Measurements from ENCODE around the gene GRK5. TPM values are rescaled to one million over a fixed set of nuclear protein-coding genes. Genes with fewer than 3 reads are reported as not detected.
A peak's percentile ranks its signal among the peaks of the same experiment; 100 is the strongest.

The GRK5 gene
- total RNA-seq, 4 donors from 2014 or later: 9.2 to 27.3 (median 15.0) TPM

DNA sequence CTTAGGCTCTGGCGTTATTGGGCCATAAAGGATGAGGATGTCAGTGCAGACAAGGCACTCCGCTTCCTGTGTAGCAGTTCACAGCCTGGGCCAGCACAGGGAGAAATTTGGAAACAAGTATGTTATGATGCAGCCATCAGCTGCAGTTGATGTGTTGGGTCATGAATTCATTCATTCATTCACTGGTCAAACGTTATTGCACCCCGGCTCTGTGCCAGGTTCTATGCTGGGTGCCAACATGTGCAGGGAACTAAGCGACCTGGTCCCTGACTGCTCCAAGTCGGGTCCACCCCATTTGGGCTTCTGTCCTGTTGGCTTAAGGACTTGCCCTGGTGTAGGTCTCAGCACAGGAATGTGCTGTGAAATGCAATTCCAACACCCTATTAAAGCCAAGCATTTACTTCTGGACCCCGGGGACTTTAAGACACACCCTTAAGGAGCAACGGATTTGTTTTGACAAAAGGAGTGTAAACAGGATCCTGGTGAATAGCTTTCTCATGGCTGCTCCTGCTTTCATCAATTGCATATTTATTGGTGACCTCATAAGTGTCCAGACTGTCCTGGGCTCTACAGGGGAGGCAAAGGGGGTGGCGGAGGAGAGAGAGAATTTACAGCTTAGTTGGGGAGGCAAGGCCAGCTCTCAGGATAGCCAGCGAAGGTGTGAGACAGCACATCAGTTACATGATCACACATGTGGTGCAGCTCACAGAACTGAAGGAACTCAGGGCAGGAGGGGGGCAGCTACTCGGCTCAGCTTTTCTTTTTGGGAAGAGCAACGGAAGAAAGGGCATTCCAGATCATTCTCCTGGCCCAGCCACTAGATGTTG lies 158.6 kb downstream of the GRK5 start:
- peaks cover 66 to 91% of the 10 kb centered on the region in 2 donors for H3K4me1 ChIP-seq
- 65 to 75% methylated on average over 12 of the region's 12 CpGs for WGBS, 2 donors
- no peaks in the 10 kb centered on the region for H3K36me3 ChIP-seq
- DNase-seq: no peak
- peak overlapping the region in 2 of 3 donors; percentile 57 to 73 for H3K27ac ChIP-seq
- intact Hi-C loops (cut with DNase I): no loop called here
- no peak overlapping the region for H3K4me3 ChIP-seq (replicated peaks in 1 of 3)
- TF ChIP-seq, protein P1, sequence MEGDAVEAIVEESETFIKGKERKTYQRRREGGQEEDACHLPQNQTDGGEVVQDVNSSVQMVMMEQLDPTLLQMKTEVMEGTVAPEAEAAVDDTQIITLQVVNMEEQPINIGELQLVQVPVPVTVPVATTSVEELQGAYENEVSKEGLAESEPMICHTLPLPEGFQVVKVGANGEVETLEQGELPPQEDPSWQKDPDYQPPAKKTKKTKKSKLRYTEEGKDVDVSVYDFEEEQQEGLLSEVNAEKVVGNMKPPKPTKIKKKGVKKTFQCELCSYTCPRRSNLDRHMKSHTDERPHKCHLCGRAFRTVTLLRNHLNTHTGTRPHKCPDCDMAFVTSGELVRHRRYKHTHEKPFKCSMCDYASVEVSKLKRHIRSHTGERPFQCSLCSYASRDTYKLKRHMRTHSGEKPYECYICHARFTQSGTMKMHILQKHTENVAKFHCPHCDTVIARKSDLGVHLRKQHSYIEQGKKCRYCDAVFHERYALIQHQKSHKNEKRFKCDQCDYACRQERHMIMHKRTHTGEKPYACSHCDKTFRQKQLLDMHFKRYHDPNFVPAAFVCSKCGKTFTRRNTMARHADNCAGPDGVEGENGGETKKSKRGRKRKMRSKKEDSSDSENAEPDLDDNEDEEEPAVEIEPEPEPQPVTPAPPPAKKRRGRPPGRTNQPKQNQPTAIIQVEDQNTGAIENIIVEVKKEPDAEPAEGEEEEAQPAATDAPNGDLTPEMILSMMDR (IDR thresholded peaks at IDR 0.05): no peak
- TF ChIP-seq POLR2A (IDR thresholded peaks at IDR 0.05): no peak
- H3K27me3 ChIP-seq: no peaks in the 10 kb centered on the region
- no peaks in the 10 kb centered on the region for H3K9me3 ChIP-seq

GRCh38 chr10:119367841-119368549 lies 160.6 kb downstream of the GRK5 start:
- H3K4me1 ChIP-seq: peaks cover 77 to 91% of the 10 kb centered on the region in 2 donors
- peak overlapping the region in 2 of 3 donors; percentile 87 to 88 for H3K27ac ChIP-seq
- intact Hi-C loops (cut with DNase I): no loop called here
- no peaks in the 10 kb centered on the region for H3K36me3 ChIP-seq
- TF ChIP-seq, protein P1 (IDR thresholded peaks at IDR 0.05): no peak
- TF ChIP-seq POLR2A (IDR thresholded peaks at IDR 0.05): no peak
- whole genome bisulfite sequencing, 2 donors: 78 to 88% methylated on average over 17 to 19 of the region's 21 CpGs
- H3K4me3 ChIP-seq (replicated peaks in 1 of 3): no peak overlapping the region
- DNase-seq: no peak
- H3K9me3 ChIP-seq: no peaks in the 10 kb centered on the region
- no peaks in the 10 kb centered on the region for H3K27me3 ChIP-seq

DNA sequence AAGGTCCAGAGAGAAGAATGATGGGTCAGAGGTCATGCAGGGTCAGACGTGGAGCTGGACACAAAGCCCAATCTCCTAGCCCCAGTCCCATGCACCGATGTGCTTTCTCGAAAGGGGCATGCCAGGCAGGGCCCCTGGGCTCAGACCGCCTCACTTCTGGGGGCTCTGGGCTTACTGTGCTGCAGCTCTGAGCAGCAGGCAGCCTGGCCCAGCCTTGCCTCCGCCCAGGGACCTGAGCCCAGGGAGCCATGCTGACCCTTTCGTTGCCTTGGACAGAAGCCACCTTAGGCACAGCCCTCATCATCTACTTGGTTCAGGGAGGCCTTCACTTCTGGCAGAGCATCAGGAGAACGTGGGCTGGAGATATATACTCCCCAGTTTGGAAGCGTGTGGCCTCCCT lies 161.2 kb downstream of the GRK5 start:
- whole genome bisulfite sequencing, 2 donors: 64 to 77% methylated on average over 5 to 8 of the region's 8 CpGs
- no peaks in the 10 kb centered on the region for H3K27me3 ChIP-seq
- DNase-seq: no peak
- peak overlapping the region; percentile 73 to 88 (median 87) for H3K27ac ChIP-seq
- no peaks in the 10 kb centered on the region for H3K9me3 ChIP-seq
- no peak overlapping the region for H3K4me3 ChIP-seq (replicated peaks in 1 of 3)
- TF ChIP-seq POLR2A (IDR thresholded peaks at IDR 0.05): no peak
- TF ChIP-seq, protein P1 (IDR thresholded peaks at IDR 0.05): no peak
- peaks cover 77 to 86% of the 10 kb centered on the region in 2 donors for H3K4me1 ChIP-seq
- intact Hi-C loops (cut with DNase I): no loop called here
- no peaks in the 10 kb centered on the region for H3K36me3 ChIP-seq

DNA sequence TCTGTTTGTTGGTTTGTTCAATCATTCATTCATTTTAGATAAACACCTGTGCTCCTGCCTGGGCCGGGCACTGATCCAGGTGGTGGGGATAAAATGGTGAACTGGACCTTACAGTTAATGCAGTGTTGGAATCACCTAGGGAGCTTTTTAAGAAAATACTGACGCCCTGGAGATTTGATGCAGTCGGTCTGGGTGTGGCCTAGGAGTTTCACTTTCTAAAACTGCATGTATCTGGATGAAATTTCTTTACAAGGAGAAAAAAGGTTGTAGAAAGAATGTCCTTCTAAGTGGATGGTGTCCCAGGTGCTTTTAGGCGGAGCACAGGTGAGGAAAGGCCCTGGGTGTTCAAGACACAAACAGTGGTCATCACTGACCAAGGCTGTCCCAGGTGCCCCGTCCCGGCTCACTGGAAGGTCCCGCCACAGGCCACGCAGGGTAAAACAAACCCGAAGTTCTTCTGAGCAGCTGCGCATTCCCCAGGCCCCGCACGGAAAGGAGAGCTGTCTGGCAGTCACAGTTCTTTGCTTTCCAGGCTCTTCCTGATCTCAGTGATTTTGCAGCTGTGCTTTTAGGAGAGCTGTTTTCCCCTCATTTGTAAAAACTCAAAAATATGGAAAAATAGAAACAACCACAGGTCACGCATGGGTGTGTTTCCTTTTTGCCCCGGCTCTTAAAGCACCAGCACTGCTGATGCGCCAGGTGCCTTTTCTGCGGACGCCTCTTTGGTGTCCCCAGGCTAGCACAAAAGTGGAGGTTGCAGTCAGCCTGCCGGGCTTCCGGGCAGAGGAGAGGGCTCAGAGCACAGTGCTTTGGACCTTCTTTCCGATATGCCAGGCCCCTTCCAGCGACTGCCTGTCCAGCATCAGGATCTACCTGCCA lies 161.9 kb downstream of the GRK5 start:
- peak overlapping the region; percentile 73 to 88 (median 87) for H3K27ac ChIP-seq
- no peak for TF ChIP-seq POLR2A (IDR thresholded peaks at IDR 0.05)
- TF ChIP-seq, protein P1 (IDR thresholded peaks at IDR 0.05): no peak
- H3K36me3 ChIP-seq: no peaks in the 10 kb centered on the region
- WGBS, 2 donors: 32 to 48% methylated on average over 21 of the region's 21 CpGs
- no peaks in the 10 kb centered on the region for H3K9me3 ChIP-seq
- H3K4me3 ChIP-seq (replicated peaks in 1 of 3): peak overlapping the region in 1 of 3 donors; percentile 7
- intact Hi-C loops (cut with DNase I): no loop called here
- peak; percentile 40 to 58 for DNase-seq
- H3K4me1 ChIP-seq: peaks cover 76 to 85% of the 10 kb centered on the region in 2 donors
- no peaks in the 10 kb centered on the region for H3K27me3 ChIP-seq

Data from thyroid gland (tissue), 4 donors.